H1 (cell line): ENCODE measurements around the gene GAST. TPM values are rescaled to one million over a fixed set of nuclear protein-coding genes. Genes with fewer than 3 reads are reported as not detected.

ENCODE experiments used
- CTCF ChIP-seq, 3 experiments: IDR thresholded peaks; 1 replicate in 2 of 3; 2 replicates in 1 of 3; pipeline versions ENCODE4 v1.5.1 to v1.6.1; 2011; ENCODE audit warnings: low read length in 3 of 3, mild to moderate bottlenecking in 3 of 3, inconsistent platforms in 2 of 3, low read depth in 1 of 3, moderate library complexity in 1 of 3; ENCODE audit not compliant: insufficient read depth in 1 of 3; ENCODE audit errors: control extremely low read depth in 1 of 3
- polyA plus RNA-seq, 7 experiments: library from polyadenylated mRNA; depleted of rRNA in 3 of 7; stranded (reverse) in 5 of 7; unstranded in 2 of 7; fragments of >200 nt in 5 of 7; fragments of 200-250 nt in 2 of 7; gene quantifications; 1 replicate in 5 of 7; 2 replicates in 1 of 7; 4 replicates in 1 of 7; pipeline versions ENCODE4 v1.2.1 to v1.2.3, GENCODE V29; 2011 to 2013; ENCODE audit warnings: missing spikeins in 2 of 7, mixed read lengths in 2 of 7
- total RNA-seq: library from RNA; stranded (reverse); fragmentation: NEBNext Ultra II Directional; extraction: Animal tissue kit (Norgen Biotek cat#: 25700); gene quantifications from 2 replicates; pipeline ENCODE4 v1.2.1, GENCODE V29; 2021

Gene GAST
- total and polyA plus RNA-seq, 2 of the 8 experiments (the other 6 are each of a cell fraction or from before 2014, with no cell fraction given), result not detected

GRCh38 chr17:41664172-41664457 lies 48.0 kb upstream of the GAST start (continued):
- TF ChIP-seq CTCF (IDR thresholded peaks at IDR 0.05; ENCODE audit: control extremely low read depth in 1 of 3, insufficient read depth in 1 of 3, low read depth in 1 of 3, low read length in 3 of 3), result no peak
